NCI-H524 treated with DMSO at 0.1 percent for 48 hours (cell line): ENCODE data around the gene ALDH1A2.
"Not testable (repeated sequence)": the region's sequence is repeated elsewhere in the genome, so short reads cannot be mapped to it uniquely, and the experiment has no call there.

Experiments used
- DNase-seq: peaks from one replicate; lab custom pipeline; 2025; lab: John Stamatoyannopoulos, UW

ALDH1A2 gene

GRCh38 chr15:58065445-58066041 lies at the start of gene ALDH1A2:
Gene ALDH1A2, minus strand, starts transcription at chr15:58065711. Its CDS starts 61 bp downstream, at chr15:58065650.
- DNase-seq = peak; percentile 23

GRCh38 chr15:58114812-58115211 lies 49.3 kb upstream of the ALDH1A2 start:
- no peak for DNase-seq

GRCh38 chr15:58114388-58114787 lies 48.9 kb upstream of the ALDH1A2 start:
- no peak for DNase-seq

GRCh38 chr15:58113358-58113757 lies 47.8 kb upstream of the ALDH1A2 start:
- DNase-seq = peak; percentile 9

GRCh38 chr15:58111718-58112104 lies 46.2 kb upstream of the ALDH1A2 start:
- no peak for DNase-seq

- DNase-seq = no peak
Observed at GRCh38 chr15:58110999-58111717, 45.6 kb upstream of the ALDH1A2 start.

- no peak for DNase-seq
Observed at GRCh38 chr15:58109419-58109818, 43.9 kb upstream of the ALDH1A2 start.

- no peak for DNase-seq
Observed at GRCh38 chr15:58108117-58108516, 42.6 kb upstream of the ALDH1A2 start.

GRCh38 chr15:58103482-58103881 lies 38.0 kb upstream of the ALDH1A2 start:
- no peak for DNase-seq

- DNase-seq = no peak
Observed at GRCh38 chr15:58096529-58097084, 31.1 kb upstream of the ALDH1A2 start.

- DNase-seq = no peak
Observed at GRCh38 chr15:58095415-58095814, 29.9 kb upstream of the ALDH1A2 start.

- DNase-seq = no peak
Observed at GRCh38 chr15:58087871-58088270, 22.4 kb upstream of the ALDH1A2 start.

- no peak for DNase-seq
Observed at GRCh38 chr15:58086491-58086890, 21.0 kb upstream of the ALDH1A2 start.

- no peak for DNase-seq
Observed at GRCh38 chr15:58083526-58083925, 18.0 kb upstream of the ALDH1A2 start.

GRCh38 chr15:58081891-58082290 lies 16.4 kb upstream of the ALDH1A2 start:
- no peak for DNase-seq

GRCh38 chr15:58081456-58081855 lies 15.9 kb upstream of the ALDH1A2 start:
- DNase-seq = no peak

- DNase-seq = not testable (repeated sequence)
Observed at GRCh38 chr15:58080959-58081358, 15.4 kb upstream of the ALDH1A2 start.

GRCh38 chr15:58080398-58080797 lies 14.9 kb upstream of the ALDH1A2 start:
- DNase-seq = no peak

- no peak for DNase-seq
Observed at GRCh38 chr15:58078591-58078990, 13.1 kb upstream of the ALDH1A2 start.

GRCh38 chr15:58077427-58077826 lies 11.9 kb upstream of the ALDH1A2 start:
- no peak for DNase-seq

GRCh38 chr15:58074452-58074851 lies 8.9 kb upstream of the ALDH1A2 start:
- peak; percentile 18 for DNase-seq

- peak; percentile 43 for DNase-seq
Observed at GRCh38 chr15:58070801-58071418, 5.4 kb upstream of the ALDH1A2 start.

GRCh38 chr15:58069008-58069407 lies 3.5 kb upstream of the ALDH1A2 start:
- no peak for DNase-seq
